Trophoblast cell (in vitro differentiated cells and primary cell): ENCODE data around the gene DOLK.

ENCODE experiments used
- DNase-seq, 2 donors: peaks; one replicate each; pipeline ENCODE4 v3.0.0-alpha.2; 2016
- H2AFZ ChIP-seq: 2 replicates; pipeline ENCODE4 v1.6.1; 2013; ENCODE audit warnings: low read length, moderate library complexity, mild to moderate bottlenecking; ENCODE audit not compliant: insufficient read depth, poor library complexity
- H2AK5ac ChIP-seq: 2 replicates; pipeline ENCODE4 v1.6.1; 2013; ENCODE audit warnings: mild to moderate bottlenecking, low read length
- H2BK120ac ChIP-seq: 2 replicates; pipeline ENCODE4 v1.6.1; 2013; ENCODE audit warnings: low read length, mild to moderate bottlenecking, moderate library complexity; ENCODE audit not compliant: insufficient read depth, poor library complexity
- H2BK12ac ChIP-seq: 2 replicates; pipeline ENCODE4 v1.6.1; 2013; ENCODE audit warnings: mild to moderate bottlenecking, low read length, moderate library complexity
- H2BK5ac ChIP-seq: 2 replicates; pipeline ENCODE4 v1.6.1; 2013; ENCODE audit warnings: low read length, low read depth, moderate library complexity, mild to moderate bottlenecking; ENCODE audit not compliant: poor library complexity
- H3K14ac ChIP-seq: 2 replicates; pipeline ENCODE4 v1.6.1; 2013; ENCODE audit warnings: mild to moderate bottlenecking, low read length
- H3K18ac ChIP-seq: 2 replicates; pipeline ENCODE4 v1.6.1; 2013; ENCODE audit warnings: mild to moderate bottlenecking, low read length
- H3K23ac ChIP-seq: 2 replicates; pipeline ENCODE4 v1.6.1; 2013; ENCODE audit warnings: low read length
- H3K27ac ChIP-seq: 2 replicates; pipeline ENCODE4 v1.5.1; 2013; ENCODE audit warnings: low read depth, mild to moderate bottlenecking, inconsistent platforms, low read length, moderate library complexity
- H3K27me3 ChIP-seq: 2 replicates; pipeline ENCODE4 v1.6.1; 2013; ENCODE audit warnings: inconsistent platforms, mild to moderate bottlenecking, low read length, moderate library complexity; ENCODE audit not compliant: insufficient read depth
- H3K36me3 ChIP-seq, 2 experiments: 1 replicate in 1 of 2; 2 replicates in 1 of 2; pipeline ENCODE4 v1.6.1; 2013; ENCODE audit warnings: low read length in 2 of 2, mild to moderate bottlenecking in 2 of 2, moderate library complexity in 1 of 2; ENCODE audit not compliant: insufficient read depth in 2 of 2, control insufficient read depth in 1 of 2
- H3K4ac ChIP-seq: 2 replicates; pipeline ENCODE4 v1.6.1; 2013; ENCODE audit warnings: low read depth, mild to moderate bottlenecking, low read length, moderate library complexity
- H3K4me1 ChIP-seq, 2 experiments: 1 replicate in 1 of 2; 2 replicates in 1 of 2; pipeline ENCODE4 v1.6.1; 2013; ENCODE audit warnings: low read length in 2 of 2, mild to moderate bottlenecking in 2 of 2, moderate library complexity in 1 of 2; ENCODE audit not compliant: insufficient read depth in 2 of 2, control insufficient read depth in 1 of 2
- H3K4me2 ChIP-seq: 2 replicates; pipeline ENCODE4 v1.6.1; 2013; ENCODE audit warnings: inconsistent platforms, mild to moderate bottlenecking, low read length, moderate library complexity
- H3K4me3 ChIP-seq: 2 replicates; pipeline ENCODE4 v1.5.1; 2013; ENCODE audit warnings: mild to moderate bottlenecking, low read depth, low read length, inconsistent platforms
- H3K79me1 ChIP-seq: one replicate; pipeline ENCODE4 v1.6.1; 2013; ENCODE audit warnings: low read length
- H3K79me2 ChIP-seq: 2 replicates; pipeline ENCODE4 v1.6.1; 2013; ENCODE audit warnings: low read length, mild to moderate bottlenecking; ENCODE audit not compliant: control insufficient read depth, insufficient read depth, poor library complexity
- H3K9ac ChIP-seq: 2 replicates; pipeline ENCODE4 v1.6.1; 2013; ENCODE audit warnings: mild to moderate bottlenecking, low read length
- H3K9me3 ChIP-seq: 2 replicates; pipeline ENCODE4 v1.6.1; 2013; ENCODE audit warnings: low read depth, mild to moderate bottlenecking, control low read depth, inconsistent platforms, low read length; ENCODE audit not compliant: insufficient read depth
- H4K12ac ChIP-seq: 2 replicates; pipeline ENCODE4 v1.6.1; 2013; ENCODE audit warnings: low read depth, mild to moderate bottlenecking, low read length, moderate library complexity
- H4K8ac ChIP-seq: 2 replicates; pipeline ENCODE4 v1.6.1; 2013; ENCODE audit warnings: low read depth, mild to moderate bottlenecking, low read length, moderate library complexity
- H4K91ac ChIP-seq: one replicate; pipeline ENCODE4 v1.6.1; 2013; ENCODE audit warnings: low read depth, mild to moderate bottlenecking, low read length, moderate library complexity
- WGBS: extraction: QIAGEN DNeasy Blood & Tissue Kit; methylation state at CpG from one replicate; pipeline ENCODE4 v1.1.7; 2013; ENCODE audit warnings: missing lambda C conversion rate; ENCODE audit not compliant: insufficient read length, insufficient coverage; ENCODE audit errors: extremely low coverage; 5-methylcytosine and 5-hydroxymethylcytosine counted together

The DOLK gene

GRCh38 chr9:128909859-128910258, 37.5 kb downstream of the DOLK start:
- no peak for DNase-seq
- no peak overlapping the region for H3K27ac ChIP-seq

DNA sequence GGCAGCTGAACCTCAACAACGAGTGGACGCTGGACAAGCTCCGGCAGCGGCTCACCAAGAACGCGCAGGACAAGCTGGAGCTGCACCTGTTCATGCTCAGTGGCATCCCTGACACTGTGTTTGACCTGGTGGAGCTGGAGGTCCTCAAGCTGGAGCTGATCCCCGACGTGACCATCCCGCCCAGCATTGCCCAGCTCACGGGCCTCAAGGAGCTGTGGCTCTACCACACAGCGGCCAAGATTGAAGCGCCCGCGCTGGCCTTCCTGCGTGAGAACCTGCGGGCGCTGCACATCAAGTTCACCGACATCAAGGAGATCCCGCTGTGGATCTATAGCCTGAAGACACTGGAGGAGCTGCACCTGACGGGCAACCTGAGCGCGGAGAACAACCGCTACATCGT, 39.0 kb downstream of the DOLK start:
- Histone ChIP-seq H2BK12ac (no peak overlapping the region), H3K27ac (no peak overlapping the region), H2BK120ac (no peak overlapping the region), H2AFZ (no peak overlapping the region), H3K27me3 (no peaks in the 10 kb centered on the region), H4K12ac (no peak overlapping the region), H3K36me3 (peaks cover 48 to 54% of the 10 kb centered on the region in 2 experiments), H3K4me2 (no peak overlapping the region), H2BK5ac (no peak overlapping the region), H4K8ac (no peak overlapping the region), H3K23ac (no peak overlapping the region), H3K4me3 (no peak overlapping the region), H2AK5ac (no peak overlapping the region), H3K9me3 (peaks cover 5% of the 10 kb centered on the region), H3K4ac (no peak overlapping the region), H3K79me2 (peaks cover 6% of the 10 kb centered on the region), H3K9ac (no peak overlapping the region), H3K18ac (no peak overlapping the region), H4K91ac (no peak overlapping the region), H3K4me1 (peaks cover 27 to 31% of the 10 kb centered on the region in 2 experiments), H3K14ac (no peak overlapping the region), H3K79me1 (peaks cover 15% of the 10 kb centered on the region)
- WGBS = no CpG with 5 or more reads among the region's 24 CpGs
- no peak for DNase-seq

More at GRCh38 chr9:128909859-128910258, 37.5 kb downstream of the DOLK start:
- no CpG with 5 or more reads among the region's 4 CpGs for WGBS
- Histone ChIP-seq H3K9ac (no peak overlapping the region), H2BK120ac (no peak overlapping the region), H2BK12ac (no peak overlapping the region), H3K4me2 (no peak overlapping the region), H4K8ac (no peak overlapping the region), H3K4ac (no peak overlapping the region), H2AFZ (no peak overlapping the region), H3K79me1 (peaks cover 15% of the 10 kb centered on the region), H3K4me3 (no peak overlapping the region), H3K23ac (no peak overlapping the region), H3K27me3 (no peaks in the 10 kb centered on the region), H3K18ac (no peak overlapping the region), H3K36me3 (peaks cover 58 to 64% of the 10 kb centered on the region in 2 experiments), H3K79me2 (peaks cover 6% of the 10 kb centered on the region), H2AK5ac (no peak overlapping the region), H2BK5ac (no peak overlapping the region), H3K14ac (no peak overlapping the region), H4K91ac (no peak overlapping the region), H3K4me1 (peaks cover 29 to 33% of the 10 kb centered on the region in 2 experiments), H4K12ac (no peak overlapping the region), H3K9me3 (peaks cover 5% of the 10 kb centered on the region)

GRCh38 chr9:128906741-128907140, 40.7 kb downstream of the DOLK start:
- no CpG with 5 or more reads among the region's 2 CpGs for WGBS
- Histone ChIP-seq H3K9me3 (peaks cover 5% of the 10 kb centered on the region), H3K4me1 (peaks cover 14 to 15% of the 10 kb centered on the region in 2 experiments)

GRCh38 chr9:128905964-128906363, 41.4 kb downstream of the DOLK start:
- Histone ChIP-seq H3K27ac (no peak overlapping the region), H3K27me3 (no peaks in the 10 kb centered on the region), H3K18ac (no peak overlapping the region), H2AFZ (no peak overlapping the region), H4K12ac (no peak overlapping the region), H3K9ac (no peak overlapping the region), H3K36me3 (peaks cover 58 to 63% of the 10 kb centered on the region in 2 experiments), H3K4ac (no peak overlapping the region), H3K9me3 (peaks cover 5% of the 10 kb centered on the region), H3K4me1 (peaks cover 6 to 7% of the 10 kb centered on the region in 2 experiments), H2BK120ac (no peak overlapping the region), H4K91ac (no peak overlapping the region), H3K14ac (no peak overlapping the region), H2AK5ac (no peak overlapping the region), H3K79me2 (no peaks in the 10 kb centered on the region), H2BK12ac (no peak overlapping the region), H2BK5ac (no peak overlapping the region), H3K4me3 (no peak overlapping the region), H4K8ac (no peak overlapping the region), H3K23ac (no peak overlapping the region), H3K79me1 (no peaks in the 10 kb centered on the region), H3K4me2 (no peak overlapping the region)
- DNase-seq = no peak
- no CpG with 5 or more reads among the region's 7 CpGs for WGBS

More at GRCh38 chr9:128906741-128907140, 40.7 kb downstream of the DOLK start:
- Histone ChIP-seq H3K27me3 (no peaks in the 10 kb centered on the region), H4K12ac (no peak overlapping the region), H3K9ac (no peak overlapping the region), H3K23ac (no peak overlapping the region), H3K79me2 (no peaks in the 10 kb centered on the region), H2BK120ac (no peak overlapping the region), H3K18ac (no peak overlapping the region), H2BK12ac (no peak overlapping the region), H3K27ac (no peak overlapping the region), H3K36me3 (peaks cover 53 to 60% of the 10 kb centered on the region in 2 experiments), H4K8ac (no peak overlapping the region), H4K91ac (no peak overlapping the region), H2AFZ (no peak overlapping the region), H3K14ac (no peak overlapping the region), H2AK5ac (no peak overlapping the region), H3K79me1 (peaks cover 1% of the 10 kb centered on the region), H3K4me2 (no peak overlapping the region), H3K4me3 (no peak overlapping the region), H3K4ac (no peak overlapping the region), H2BK5ac (no peak overlapping the region)
- DNase-seq = no peak
